NCI-H2171 treated with DMSO at 0.1 percent for 48 hours (cell line): ENCODE results near the gene TACR1.

Source experiments
- DNase-seq: peaks from one replicate; lab custom pipeline; 2025; lab: John Stamatoyannopoulos, UW

The TACR1 gene

DNA sequence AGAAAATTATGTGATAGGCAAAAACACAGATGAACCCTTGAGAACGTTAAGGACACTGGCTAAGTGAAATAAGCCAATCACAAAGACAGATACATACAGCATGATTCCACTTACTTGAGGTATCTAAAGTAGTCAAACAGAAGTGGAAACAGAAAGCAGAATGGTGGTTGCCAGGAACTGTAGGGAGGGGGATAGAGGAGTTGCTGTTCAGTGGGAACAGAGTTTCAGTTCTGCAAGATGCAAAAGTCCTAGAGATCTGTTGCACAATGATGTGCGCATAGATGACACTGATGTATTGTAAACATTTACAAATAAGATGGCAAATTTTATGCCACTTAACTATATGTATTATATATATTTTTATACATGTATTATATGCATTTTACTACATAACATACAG lies 181.2 kb downstream of the TACR1 start:
- no peak for DNase-seq

DNA sequence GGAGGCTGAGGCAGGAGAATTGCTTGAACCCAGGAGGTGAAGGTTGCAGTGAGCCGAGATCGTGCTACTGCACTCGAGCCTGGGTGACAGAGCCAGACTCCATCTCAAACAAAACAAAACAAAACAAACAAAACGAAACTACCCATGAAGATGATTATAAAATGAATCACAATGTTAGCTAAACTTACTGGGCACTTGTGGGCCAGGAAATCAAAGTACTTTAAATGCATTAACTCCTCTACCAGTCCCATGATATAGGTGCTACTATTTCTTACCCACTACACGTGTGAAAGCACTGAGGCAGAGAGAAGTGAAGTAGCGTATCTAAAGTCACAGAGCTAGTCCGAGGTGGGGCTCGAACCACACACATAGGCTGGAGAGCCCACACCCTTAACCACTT lies 187.2 kb downstream of the TACR1 start:
- DNase-seq, result no peak

DNA sequence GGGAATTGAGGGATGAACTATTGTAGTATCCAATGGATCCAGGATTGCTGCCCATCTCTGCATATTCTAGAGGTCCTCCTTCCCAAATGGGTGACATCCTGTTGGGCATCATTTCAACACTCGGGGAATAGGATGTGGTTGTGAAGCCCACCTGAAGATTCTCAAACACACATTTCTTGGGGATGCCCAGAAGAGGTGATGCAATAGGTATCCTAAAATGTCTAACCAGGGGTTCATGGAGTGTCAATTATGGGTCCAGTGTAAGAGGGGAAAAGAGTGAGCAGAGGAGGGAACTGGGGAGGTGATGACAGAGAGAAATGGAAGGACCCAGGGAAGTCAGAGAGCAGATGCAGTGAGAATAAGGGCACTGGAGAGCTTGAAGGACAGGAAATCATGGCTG lies 188.7 kb downstream of the TACR1 start:
- no peak for DNase-seq

DNA sequence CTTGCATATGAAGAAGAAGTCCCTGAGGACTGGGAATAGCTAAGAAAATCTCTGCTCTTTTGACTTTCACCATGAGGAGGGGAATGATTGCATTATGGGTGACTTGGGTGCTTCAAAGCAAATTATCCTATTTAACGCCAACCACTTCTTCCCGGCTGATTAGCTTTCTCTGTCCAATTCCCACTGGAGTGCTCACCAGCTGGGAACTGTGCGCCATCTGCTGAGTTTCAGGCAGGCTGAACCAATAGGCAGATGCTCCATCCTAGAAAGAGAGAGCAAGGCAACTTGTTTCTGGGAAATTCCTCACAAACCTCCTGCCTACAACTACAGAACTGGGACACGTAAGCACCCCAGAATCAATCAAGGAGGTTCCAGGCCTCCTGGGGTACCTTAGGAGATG lies 191.5 kb downstream of the TACR1 start:
- DNase-seq, result peak; percentile 96

DNA sequence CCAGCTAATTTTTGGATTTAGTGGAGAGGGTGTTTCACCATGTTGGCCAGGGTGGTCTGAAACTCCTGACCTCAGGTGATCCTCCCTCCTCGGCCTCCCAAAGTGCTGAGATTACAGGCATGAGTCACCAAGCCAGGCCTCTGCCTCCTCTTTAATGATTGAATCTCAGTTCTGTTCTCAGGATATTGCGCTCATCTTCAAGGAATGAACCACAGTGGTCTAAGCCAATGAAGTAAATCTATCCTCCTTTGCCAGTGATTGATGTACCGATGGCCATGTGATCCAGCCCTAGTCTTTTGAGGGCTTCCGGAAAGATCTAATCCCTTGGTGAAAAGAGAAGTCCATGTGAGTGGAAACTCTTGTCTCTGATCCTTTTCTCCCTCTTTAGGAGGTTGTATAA lies 192.3 kb downstream of the TACR1 start:
- DNase-seq, result no peak

DNA sequence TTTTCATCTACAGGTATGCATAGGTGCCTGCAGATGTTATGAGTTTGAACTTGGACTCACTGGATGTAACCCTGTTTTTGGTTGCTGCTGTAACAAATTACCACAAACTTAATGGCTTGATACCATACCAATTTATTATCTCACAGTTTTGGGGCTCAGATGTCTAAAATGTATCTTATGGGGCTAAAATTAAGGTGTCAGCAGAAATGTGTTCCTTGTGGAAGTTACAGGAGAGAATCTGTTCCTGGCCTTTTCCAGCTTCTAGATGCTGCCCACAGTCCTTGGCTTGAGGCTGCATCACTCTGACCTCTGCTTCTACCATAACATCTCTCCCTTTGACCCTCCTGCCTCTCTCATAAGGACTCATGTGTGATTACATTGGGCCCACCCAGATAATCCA lies 193.3 kb downstream of the TACR1 start:
- no peak for DNase-seq

DNA sequence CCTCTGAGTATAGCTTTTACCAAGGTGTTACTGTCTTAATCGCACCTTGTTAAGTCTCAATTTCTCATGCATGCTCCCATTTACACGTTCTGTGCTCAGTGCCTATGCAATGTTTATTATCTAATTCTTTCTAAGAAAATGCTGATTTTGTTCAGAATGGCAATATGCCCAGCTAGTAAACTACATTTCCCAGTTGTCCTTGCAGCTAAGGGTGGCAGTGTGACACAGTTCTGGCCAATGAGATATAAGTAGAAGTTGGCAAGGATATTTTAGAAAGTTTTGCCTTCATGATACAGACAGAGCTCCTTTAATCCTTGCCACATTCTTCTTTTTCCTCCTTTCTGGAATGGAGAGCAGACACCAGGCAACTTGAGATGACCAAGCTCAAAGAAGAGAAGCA lies 195.5 kb downstream of the TACR1 start:
- no peak for DNase-seq

DNA sequence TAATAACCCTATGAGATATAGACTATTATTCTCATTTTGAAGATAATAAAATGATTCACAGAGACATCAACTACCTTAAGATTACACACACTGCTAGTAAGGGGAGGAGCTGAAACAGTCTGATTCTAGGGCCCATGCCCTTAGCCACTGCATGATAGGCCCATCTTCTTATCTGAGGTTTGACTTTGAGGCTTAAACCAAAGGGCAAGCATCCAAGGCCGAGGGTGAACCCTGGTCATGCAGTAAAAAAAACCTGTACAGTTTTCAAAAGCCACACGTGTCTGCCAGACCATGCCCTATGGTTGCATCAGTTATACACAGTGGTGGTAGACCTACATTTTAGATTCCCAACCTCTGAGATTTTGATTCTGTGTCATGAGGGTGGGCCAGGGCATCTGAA lies 196.0 kb downstream of the TACR1 start:
- no peak for DNase-seq

DNA sequence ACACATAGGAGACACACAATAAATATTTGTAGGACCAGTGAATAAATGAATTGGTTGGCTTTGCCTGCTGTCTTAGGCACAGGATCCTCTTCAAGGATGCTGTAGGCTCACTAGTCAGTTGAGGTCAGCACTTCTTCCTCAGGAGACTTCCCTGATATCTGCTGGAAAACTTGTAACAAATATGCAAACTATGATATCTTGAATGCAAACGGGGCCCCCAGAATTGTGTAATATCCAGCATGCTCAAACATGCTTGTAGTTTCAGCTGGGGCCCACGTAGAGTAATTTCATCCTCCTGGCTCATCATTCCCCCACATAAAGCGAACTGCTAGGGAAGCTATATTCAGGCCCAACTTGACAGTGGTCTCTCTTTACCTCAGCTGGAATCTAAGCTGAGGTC lies 197.3 kb downstream of the TACR1 start:
- no peak for DNase-seq

DNA sequence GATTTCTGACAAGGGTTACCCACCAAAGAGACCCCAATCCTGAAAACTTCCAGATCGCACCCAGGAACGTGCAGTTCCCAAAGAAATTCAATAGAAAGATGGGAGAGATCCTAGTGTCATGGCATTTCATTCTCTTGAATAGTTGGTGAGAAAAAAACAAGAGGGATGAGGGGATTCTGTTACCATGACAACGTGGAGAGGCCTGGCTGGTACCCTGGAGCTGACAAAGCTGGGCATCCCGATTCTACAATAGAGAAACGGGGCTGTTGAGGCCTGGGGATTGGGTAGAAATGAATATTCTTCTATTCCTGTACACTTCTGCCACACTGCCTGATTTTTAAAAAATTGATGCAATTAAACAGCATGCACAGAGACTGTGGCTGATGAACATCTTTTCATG lies 199.9 kb downstream of the TACR1 start:
- DNase-seq, result no peak
